Activated T-helper 2 cell treated with anti-CD3 and anti-CD28 coated beads, Interferon-gamma antibody, Interleukin-2, Interleukin-4, amounts not matched to agents 10 μg/mL and 5 μg/mL and 100 μg/mL, durations not matched to agents 14 hours and 24 hours and 36 hours (primary cell): ENCODE data around the gene STK35. TPM values are rescaled to one million over a fixed set of nuclear protein-coding genes. Genes with fewer than 3 reads are reported as not detected.

ENCODE experiments used
- DNase-seq: peaks from one replicate; pipeline ENCODE4 v3.0.0; 2021; ENCODE audit warnings: low spot score
- H3K27ac Mint-ChIP-seq: one replicate; pipeline ENCODE4 v1.8.0; 2021; ENCODE audit warnings: mixed read lengths
- H3K27me3 Mint-ChIP-seq: one replicate; pipeline ENCODE4 v1.8.0; 2021; ENCODE audit warnings: low read depth, mixed read lengths
- H3K36me3 Mint-ChIP-seq: one replicate; pipeline ENCODE4 v1.8.0; 2021; ENCODE audit warnings: low read depth, mixed read lengths
- H3K4me1 Mint-ChIP-seq: one replicate; pipeline ENCODE4 v1.8.0; 2021; ENCODE audit warnings: low read depth, mixed read lengths
- H3K4me3 Mint-ChIP-seq: one replicate; pipeline ENCODE4 v1.8.0; 2021; ENCODE audit warnings: low read depth, mild to moderate bottlenecking, moderate library complexity, mixed read lengths
- H3K9me3 Mint-ChIP-seq: one replicate; pipeline ENCODE4 v1.8.0; 2021; ENCODE audit warnings: mixed read lengths
- intact Hi-C: fragments of 100-400 bp; cut with micrococcal nuclease; formaldehyde crosslinking; loops from one replicate; pipeline ENCODE4 v1.15.1; 2023
- total RNA-seq: library from RNA; stranded (reverse); gene quantifications from 2 replicates; pipeline ENCODE4 v1.2.3, GENCODE V29; 2022

STK35 gene
- total RNA-seq, 1 donor from 2014 or later, result 18.9 TPM

DNA sequence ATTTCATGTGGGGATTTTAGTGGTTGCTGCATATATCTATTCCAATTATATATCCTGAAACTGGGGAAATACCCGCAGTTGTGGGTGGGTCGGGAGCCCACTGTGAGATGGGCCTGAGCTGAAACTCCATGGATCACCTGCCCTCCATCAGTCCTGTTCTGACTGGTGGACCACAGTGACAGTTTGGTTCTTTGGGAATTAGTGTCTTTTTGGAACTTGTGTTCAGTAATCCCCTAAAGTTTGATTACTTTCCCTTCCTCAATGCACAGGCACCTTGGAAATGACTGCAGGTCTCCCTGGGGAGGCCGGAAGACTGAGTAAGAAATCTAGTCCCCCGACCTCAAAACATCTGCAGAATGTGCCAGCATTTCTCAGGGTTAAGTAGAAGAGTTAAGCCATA, 11.3 kb downstream of the STK35 start:
- H3K27ac Mint-ChIP-seq, result no peak overlapping the region
- intact Hi-C loops, result no loop called here
- peaks cover 36% of the 10 kb centered on the region for H3K4me1 Mint-ChIP-seq
- H3K36me3 Mint-ChIP-seq, result peaks cover 47% of the 10 kb centered on the region
- no peaks in the 10 kb centered on the region for H3K27me3 Mint-ChIP-seq
- no peak for DNase-seq
- no peak overlapping the region for H3K4me3 Mint-ChIP-seq
- H3K9me3 Mint-ChIP-seq, result no peaks in the 10 kb centered on the region

DNA sequence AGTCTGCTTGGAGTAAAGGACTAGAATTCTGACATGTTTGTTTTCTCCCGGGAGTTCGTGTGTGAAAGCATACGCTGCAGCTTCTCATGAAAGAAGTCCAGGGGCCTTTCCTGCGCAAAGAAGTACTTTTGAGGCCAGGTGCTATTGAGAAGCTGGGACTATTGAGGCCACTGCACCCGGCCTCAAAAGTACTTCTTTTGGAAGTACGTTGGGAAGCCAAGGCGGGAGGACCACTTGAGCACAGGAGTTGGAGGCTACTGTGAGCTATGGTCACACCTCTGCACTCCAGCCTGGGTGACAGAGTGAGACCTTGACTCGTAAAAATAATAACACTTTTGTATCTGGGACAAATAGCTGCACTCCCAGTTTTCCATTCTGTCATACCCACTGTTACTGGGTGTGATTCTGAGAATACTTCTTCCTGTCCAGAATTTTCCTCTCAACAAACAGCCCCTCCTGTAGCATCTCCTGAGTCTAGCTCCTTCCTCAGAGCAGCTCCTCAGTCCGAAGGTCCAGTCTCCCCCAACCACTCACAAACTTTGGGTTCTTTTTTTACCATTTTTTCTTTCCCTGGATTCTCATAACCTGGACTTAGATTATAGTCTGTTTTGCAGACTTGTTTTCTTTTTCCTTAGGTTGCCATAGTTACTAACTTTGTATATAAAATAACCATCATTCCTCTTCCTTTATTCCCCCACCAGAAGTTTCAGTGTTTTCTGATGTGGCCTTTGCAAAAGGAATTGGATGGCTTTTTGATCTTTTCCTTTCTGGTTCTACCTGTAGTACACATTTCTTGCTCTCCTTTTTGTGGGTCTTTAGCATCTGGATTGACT, 12.7 kb downstream of the STK35 start:
- Mint-ChIP-seq H3K27ac (no peak overlapping the region), H3K36me3 (peaks cover 50% of the 10 kb centered on the region), H3K9me3 (no peaks in the 10 kb centered on the region), H3K4me1 (peaks cover 38% of the 10 kb centered on the region), H3K4me3 (no peak overlapping the region), H3K27me3 (no peaks in the 10 kb centered on the region)
- intact Hi-C loops, result no loop called here
- no peak for DNase-seq

DNA sequence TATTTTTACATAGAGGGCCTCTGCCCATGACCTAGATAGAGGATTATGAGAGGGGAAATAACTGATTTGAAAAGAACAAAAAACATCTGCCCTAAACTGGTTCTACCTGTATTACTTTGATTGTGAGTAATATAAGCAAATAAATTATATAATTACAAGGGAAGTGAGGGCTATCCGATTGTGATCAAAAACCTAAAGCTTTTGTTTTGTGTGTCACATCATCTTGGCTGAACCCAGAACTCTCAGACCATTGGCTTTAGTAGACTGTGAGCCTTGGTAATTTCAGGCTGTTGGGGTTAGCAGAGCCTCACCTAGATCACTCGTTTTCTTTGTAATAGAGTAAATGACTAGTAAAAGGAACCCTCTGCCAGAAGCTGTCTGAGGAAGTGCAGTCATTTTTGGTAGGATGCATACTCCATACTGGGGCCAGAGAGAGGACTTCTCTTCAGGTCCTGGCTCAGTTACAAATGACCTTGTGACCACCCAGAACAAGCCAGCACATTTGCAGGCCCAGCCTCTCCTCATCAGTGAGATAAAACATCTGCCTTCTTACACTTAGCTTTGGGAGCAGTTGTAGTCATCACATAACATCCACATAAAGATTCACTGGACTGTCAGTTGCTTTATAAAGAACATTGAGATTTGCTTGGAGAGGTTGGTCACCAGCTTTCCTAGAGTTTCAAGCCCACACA, 13.5 kb downstream of the STK35 start:
- Mint-ChIP-seq H3K36me3 (peaks cover 57% of the 10 kb centered on the region), H3K4me3 (no peak overlapping the region)

DNA sequence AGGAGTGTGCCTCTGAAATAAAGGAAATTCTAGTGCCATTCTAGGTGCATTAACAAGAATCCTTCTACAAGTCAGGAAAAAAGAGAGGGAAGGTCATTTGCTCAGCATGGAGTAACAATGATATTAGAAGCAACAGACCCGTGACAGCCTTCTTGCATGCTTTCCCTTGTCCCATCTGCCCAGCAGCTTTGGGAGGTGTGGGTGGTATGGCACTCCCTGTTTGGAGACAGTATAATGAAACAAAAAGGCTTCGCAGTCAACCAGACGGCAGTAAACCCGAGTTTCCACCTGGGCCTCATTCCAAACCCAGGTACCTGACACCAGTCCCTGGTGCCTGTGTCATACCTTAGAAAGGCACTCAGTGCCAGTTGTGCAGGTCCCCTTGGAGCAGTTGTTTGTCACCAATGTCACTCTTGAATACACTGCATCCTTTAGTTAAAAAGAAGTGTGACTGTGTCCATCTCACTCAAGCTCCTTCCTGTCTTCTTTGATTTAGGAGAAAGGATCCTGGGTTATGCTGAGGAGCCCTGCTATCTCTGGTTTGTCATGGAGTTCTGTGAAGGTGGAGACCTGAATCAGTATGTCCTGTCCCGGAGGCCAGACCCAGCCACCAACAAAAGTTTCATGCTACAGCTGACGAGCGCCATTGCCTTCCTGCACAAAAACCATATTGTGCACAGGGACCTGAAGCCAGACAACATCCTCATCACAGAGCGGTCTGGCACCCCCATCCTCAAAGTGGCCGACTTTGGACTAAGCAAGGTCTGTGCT, 14.7 kb downstream of the STK35 start:
- Mint-ChIP-seq H3K27ac (no peak overlapping the region), H3K4me1 (peaks cover 36% of the 10 kb centered on the region), H3K9me3 (no peaks in the 10 kb centered on the region), H3K4me3 (no peak overlapping the region), H3K27me3 (no peaks in the 10 kb centered on the region), H3K36me3 (peaks cover 64% of the 10 kb centered on the region)
- intact Hi-C loops, result no loop called here
- no peak for DNase-seq

More for the DNA sequence above, 13.5 kb downstream of the STK35 start:
- Mint-ChIP-seq H3K27me3 (no peaks in the 10 kb centered on the region), H3K27ac (no peak overlapping the region), H3K9me3 (no peaks in the 10 kb centered on the region), H3K4me1 (peaks cover 38% of the 10 kb centered on the region)
- intact Hi-C loops, result no loop called here
- no peak for DNase-seq

DNA sequence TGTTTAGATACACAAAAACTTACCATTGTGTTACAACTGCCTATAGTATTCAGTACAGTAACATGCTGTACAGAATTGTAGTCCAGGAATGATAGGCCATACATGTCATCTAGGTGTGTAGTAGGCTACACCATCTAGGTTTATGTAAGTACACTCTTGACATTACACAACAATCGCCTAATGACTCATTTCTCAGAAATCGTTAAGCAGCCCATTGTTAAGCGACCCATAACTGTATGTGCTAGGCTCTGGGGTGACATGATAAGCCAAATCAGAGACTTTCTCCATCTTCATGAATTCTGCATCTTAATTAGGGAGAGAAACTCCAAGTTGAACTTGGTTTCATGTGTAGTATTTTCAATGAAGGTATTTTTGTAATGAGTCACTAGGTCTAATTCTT, 17.2 kb downstream of the STK35 start:
- H3K27ac Mint-ChIP-seq, result peak overlapping the region; percentile 77
- H3K4me3 Mint-ChIP-seq, result peak overlapping the region; percentile 7
- peaks cover 29% of the 10 kb centered on the region for H3K4me1 Mint-ChIP-seq
- DNase-seq, result no peak
- H3K27me3 Mint-ChIP-seq, result no peaks in the 10 kb centered on the region
- intact Hi-C loops, result loop anchor here (2.0 kb wide), 1 partner anchor 16 kb away; no protein-coding TSS in a partner anchor
- H3K9me3 Mint-ChIP-seq, result no peaks in the 10 kb centered on the region
- H3K36me3 Mint-ChIP-seq, result peaks cover 62% of the 10 kb centered on the region

DNA sequence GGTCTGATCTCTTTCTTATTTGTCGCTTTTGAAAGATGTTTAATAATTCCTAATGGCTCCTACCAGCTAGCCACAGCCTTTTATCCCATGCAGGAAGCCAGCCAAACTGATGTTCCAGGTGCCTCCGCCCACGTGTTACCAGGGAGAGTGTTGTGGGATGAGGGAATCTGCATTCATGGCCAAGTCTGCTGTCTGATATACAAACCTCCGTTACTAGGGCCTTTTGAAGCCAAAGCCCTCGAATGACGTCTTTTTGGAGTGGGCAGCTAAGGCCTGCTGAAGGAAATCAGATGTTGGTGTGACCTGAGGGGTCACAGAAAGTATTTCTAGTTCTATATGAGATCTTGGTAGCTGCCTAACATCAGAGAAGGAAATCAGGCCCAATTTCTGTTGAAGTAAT, 21.3 kb downstream of the STK35 start:
- DNase-seq, result no peak
- no peaks in the 10 kb centered on the region for H3K9me3 Mint-ChIP-seq
- H3K27me3 Mint-ChIP-seq, result no peaks in the 10 kb centered on the region
- H3K27ac Mint-ChIP-seq, result no peak overlapping the region
- H3K36me3 Mint-ChIP-seq, result peaks cover 34% of the 10 kb centered on the region
- H3K4me1 Mint-ChIP-seq, result peaks cover 31% of the 10 kb centered on the region
- intact Hi-C loops, result no loop called here
- no peak overlapping the region for H3K4me3 Mint-ChIP-seq

DNA sequence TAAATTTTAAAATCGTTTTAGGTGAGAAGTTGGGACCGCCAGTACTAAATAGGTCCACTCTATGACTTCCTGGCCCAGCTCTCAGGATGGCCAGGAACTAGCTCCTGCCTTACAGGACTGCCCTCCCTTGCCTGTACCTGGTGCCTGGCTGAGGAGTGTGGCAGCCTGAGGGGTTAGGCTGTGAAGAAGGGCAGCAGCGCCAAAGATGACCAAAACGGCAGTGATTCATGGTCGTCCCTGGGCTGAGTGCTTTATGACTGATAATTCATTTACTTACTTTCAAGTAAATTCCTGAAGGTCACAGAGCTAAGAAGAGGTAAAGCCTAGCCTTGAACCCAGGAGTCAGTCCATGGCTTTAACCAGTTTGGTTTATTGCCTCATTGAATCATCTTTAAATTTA, 22.1 kb downstream of the STK35 start:
- Mint-ChIP-seq H3K27me3 (no peaks in the 10 kb centered on the region), H3K9me3 (no peaks in the 10 kb centered on the region), H3K27ac (no peak overlapping the region), H3K4me3 (no peak overlapping the region), H3K4me1 (peaks cover 29% of the 10 kb centered on the region), H3K36me3 (peaks cover 28% of the 10 kb centered on the region)
- intact Hi-C loops, result no loop called here
- DNase-seq, result no peak

DNA sequence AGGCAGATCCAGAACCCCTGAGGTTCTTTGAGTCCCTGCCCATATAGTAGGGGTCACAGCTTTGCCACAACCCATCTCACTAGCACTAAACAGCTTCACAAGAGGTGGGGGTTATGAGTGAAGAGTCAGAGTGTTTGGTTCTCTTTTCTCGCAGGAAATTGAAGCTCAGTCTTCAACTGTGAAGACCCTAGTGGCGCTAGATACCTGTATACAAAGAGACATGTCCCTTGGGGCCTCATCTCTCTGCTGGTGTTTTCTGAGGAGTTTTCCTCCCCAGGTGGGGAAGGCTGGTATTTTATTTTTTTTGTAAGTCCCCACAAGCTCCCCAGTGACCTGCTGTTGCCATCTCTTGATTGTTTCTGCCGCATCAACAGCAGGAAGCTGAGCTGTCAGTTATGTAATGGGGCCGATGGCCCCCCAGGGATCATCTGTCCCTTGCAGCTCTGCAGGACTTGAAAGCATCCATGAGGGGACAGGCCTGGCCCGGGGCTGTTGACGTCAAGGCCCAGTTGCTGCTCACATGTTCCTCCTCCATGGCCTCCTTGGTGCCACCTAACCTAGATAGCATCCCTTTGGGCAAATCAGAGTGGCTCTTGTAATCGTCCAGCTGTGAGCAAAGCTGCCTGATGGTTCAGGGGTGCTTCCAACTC, 23.1 kb downstream of the STK35 start:
- H3K27me3 Mint-ChIP-seq, result no peaks in the 10 kb centered on the region
- no peak overlapping the region for H3K27ac Mint-ChIP-seq
- no peaks in the 10 kb centered on the region for H3K9me3 Mint-ChIP-seq
- intact Hi-C loops, result no loop called here
- no peak for DNase-seq
- peaks cover 25% of the 10 kb centered on the region for H3K4me1 Mint-ChIP-seq
- no peak overlapping the region for H3K4me3 Mint-ChIP-seq
- peaks cover 21% of the 10 kb centered on the region for H3K36me3 Mint-ChIP-seq

DNA sequence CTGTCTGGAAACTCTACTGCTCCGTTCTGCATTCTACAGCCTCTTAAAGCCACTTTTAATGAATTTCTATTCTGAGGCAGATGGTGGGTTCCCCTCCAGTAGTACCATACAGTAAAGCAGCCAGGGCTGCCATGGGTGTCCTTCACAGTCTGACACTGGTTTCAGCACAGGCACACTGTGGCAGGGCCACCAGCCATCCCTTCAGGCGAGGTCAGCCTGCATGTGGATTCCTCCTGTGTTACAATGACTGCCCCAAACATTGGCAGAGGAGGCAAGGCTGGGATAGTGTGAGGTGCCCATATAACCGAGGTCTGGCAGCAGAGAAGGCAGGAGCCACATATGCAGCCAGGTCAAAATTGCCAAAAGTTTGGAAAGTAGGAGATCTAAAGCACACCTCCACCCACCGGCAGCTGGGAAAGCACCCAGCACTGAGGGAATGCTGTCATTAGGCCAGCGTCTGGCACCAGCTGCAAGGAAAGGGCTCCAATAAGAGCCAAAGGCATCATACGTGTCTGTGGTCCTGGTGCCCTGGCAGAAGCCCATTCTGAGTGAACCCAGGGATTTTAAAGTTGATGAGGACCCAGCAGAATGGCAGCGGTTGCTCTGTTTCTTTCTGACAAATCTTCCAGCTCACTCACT, 24.0 kb downstream of the STK35 start:
- no peaks in the 10 kb centered on the region for H3K9me3 Mint-ChIP-seq
- H3K27ac Mint-ChIP-seq, result no peak overlapping the region
- no peak overlapping the region for H3K4me3 Mint-ChIP-seq
- no peak for DNase-seq
- peaks cover 25% of the 10 kb centered on the region for H3K4me1 Mint-ChIP-seq
- no peaks in the 10 kb centered on the region for H3K27me3 Mint-ChIP-seq
- intact Hi-C loops, result no loop called here
- H3K36me3 Mint-ChIP-seq, result peaks cover 12% of the 10 kb centered on the region

DNA sequence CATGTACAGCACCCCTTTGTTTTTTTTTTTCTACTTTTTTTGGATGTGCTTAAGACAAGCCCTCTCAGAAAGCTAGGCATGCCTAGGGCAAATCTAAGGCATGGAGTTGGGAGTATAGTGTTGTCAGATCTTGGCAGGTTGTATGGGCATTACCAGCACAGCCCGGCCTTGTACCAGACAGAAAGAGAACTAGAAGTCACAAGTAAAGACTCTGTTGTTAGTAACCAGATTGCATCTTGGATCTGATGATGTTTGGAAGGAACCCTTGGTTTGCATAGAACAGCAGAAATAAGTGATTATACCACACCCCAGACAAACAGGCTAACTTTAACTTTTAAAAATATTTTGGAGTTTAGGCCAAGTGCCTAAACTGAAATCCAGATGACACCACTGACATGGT, 25.6 kb downstream of the STK35 start:
- Mint-ChIP-seq H3K36me3 (no peaks in the 10 kb centered on the region), H3K27ac (no peak overlapping the region), H3K4me1 (peaks cover 26% of the 10 kb centered on the region), H3K9me3 (no peaks in the 10 kb centered on the region), H3K27me3 (no peaks in the 10 kb centered on the region), H3K4me3 (no peak overlapping the region)
- DNase-seq, result no peak
- intact Hi-C loops, result no loop called here

DNA sequence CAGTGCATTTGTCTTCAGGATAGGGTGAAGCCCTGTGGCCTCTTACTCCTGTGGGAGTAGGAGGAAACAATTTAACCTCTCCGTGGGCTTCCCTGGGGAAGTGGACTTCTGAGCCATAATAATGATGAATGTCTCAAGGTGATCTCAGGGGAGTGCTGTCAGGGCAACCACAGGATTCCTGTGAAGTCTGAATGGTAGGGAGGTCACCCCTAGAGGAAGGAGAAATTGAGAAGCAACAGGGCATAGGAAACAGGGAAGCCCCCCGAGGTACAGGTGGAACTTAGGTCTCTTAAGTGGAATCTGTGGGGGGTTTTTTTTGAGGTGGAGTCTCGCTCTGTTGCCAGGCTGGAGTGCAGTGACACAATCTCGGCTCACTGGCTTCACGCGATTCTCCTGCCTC, 26.9 kb downstream of the STK35 start:
- Mint-ChIP-seq H3K4me1 (peaks cover 30% of the 10 kb centered on the region), H3K4me3 (no peak overlapping the region), H3K27me3 (no peaks in the 10 kb centered on the region), H3K36me3 (no peaks in the 10 kb centered on the region), H3K9me3 (no peaks in the 10 kb centered on the region), H3K27ac (no peak overlapping the region)
- DNase-seq, result no peak
- intact Hi-C loops, result no loop called here

DNA sequence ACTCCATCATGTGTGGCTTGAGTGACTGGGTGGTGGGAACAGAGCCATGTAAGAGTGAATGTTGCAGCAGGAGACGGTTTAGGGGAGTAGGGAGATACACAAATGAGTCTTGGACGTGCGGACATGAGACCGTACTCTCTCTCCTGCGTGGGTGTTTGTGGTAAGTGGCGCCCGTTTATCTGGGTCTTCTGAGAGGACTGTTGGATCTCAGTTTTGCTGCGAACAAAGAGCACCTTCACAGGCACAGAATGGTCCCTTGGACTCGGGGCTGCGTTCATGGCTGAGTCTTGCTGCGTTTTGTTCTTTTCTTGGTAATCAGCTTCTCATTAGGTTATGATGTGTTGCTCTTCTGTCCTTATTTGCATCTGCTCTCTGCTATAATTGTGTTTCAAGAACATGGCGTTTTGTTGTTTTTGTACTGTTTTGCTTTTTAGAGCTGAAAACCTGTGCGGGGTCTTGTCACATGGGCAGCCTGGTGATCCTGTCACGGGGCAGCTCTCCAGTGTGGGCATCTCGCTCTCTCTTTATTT, 28.5 kb downstream of the STK35 start:
- no peak overlapping the region for H3K27ac Mint-ChIP-seq
- intact Hi-C loops, result no loop called here
- peaks cover 30% of the 10 kb centered on the region for H3K4me1 Mint-ChIP-seq
- no peaks in the 10 kb centered on the region for H3K27me3 Mint-ChIP-seq
- no peak for DNase-seq
- no peaks in the 10 kb centered on the region for H3K36me3 Mint-ChIP-seq
- no peak overlapping the region for H3K4me3 Mint-ChIP-seq
- no peaks in the 10 kb centered on the region for H3K9me3 Mint-ChIP-seq
